ENCODE data around the gene S1PR5. TPM values are rescaled to one million over a fixed set of nuclear protein-coding genes. Genes with fewer than 3 reads are reported as not detected.
A peak's percentile ranks its signal among the peaks of the same experiment; 100 is the strongest.

The S1PR5 gene
- total RNA-seq, 2 donors from 2014 or later: 1.2 to 5.1 TPM

GRCh38 chr19:10502524-10503001 is 14.7 kb downstream of the S1PR5 start:
- no peaks in the 10 kb centered on the region for H3K27me3 ChIP-seq (ENCODE audit: control insufficient read depth, insufficient read depth, low read length, poor library complexity, severe bottlenecking)
- H3K36me3 ChIP-seq (ENCODE audit: control insufficient read depth, insufficient read depth, low read length): peaks cover 12% of the 10 kb centered on the region
- peaks cover 3% of the 10 kb centered on the region for H3K27me3 Mint-ChIP-seq (ENCODE audit: insufficient read depth)
- H3K4me3 ChIP-seq (ENCODE audit: low read length): peak overlapping the region; percentile 90
- no peaks in the 10 kb centered on the region for H3K9me3 ChIP-seq (ENCODE audit: control insufficient read depth, low read length)
- H3K9me3 Mint-ChIP-seq: no peaks in the 10 kb centered on the region
- H3K27ac Mint-ChIP-seq: peak overlapping the region; percentile 94
- H3K9ac ChIP-seq (ENCODE audit: extremely low read depth, low read length, poor library complexity, severe bottlenecking): peak overlapping the region; percentile 94
- peaks cover 13% of the 10 kb centered on the region for H3K4me1 Mint-ChIP-seq
- TF ChIP-seq, protein P1, sequence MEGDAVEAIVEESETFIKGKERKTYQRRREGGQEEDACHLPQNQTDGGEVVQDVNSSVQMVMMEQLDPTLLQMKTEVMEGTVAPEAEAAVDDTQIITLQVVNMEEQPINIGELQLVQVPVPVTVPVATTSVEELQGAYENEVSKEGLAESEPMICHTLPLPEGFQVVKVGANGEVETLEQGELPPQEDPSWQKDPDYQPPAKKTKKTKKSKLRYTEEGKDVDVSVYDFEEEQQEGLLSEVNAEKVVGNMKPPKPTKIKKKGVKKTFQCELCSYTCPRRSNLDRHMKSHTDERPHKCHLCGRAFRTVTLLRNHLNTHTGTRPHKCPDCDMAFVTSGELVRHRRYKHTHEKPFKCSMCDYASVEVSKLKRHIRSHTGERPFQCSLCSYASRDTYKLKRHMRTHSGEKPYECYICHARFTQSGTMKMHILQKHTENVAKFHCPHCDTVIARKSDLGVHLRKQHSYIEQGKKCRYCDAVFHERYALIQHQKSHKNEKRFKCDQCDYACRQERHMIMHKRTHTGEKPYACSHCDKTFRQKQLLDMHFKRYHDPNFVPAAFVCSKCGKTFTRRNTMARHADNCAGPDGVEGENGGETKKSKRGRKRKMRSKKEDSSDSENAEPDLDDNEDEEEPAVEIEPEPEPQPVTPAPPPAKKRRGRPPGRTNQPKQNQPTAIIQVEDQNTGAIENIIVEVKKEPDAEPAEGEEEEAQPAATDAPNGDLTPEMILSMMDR (conservative IDR thresholded peaks at IDR 0.05): no peak
- peaks cover 20% of the 10 kb centered on the region for H3K36me3 Mint-ChIP-seq (ENCODE audit: low read depth)
- peak overlapping the region; percentile 80 for H3K4me3 Mint-ChIP-seq
- DNase-seq: peak; percentile 96
- peak overlapping the region; percentile 91 for H3K27ac ChIP-seq (ENCODE audit: low read depth, low read length)
- 0% methylated on average over 12 to 65 of the region's 65 CpGs for WGBS, 2 experiments (ENCODE audit: insufficient coverage in 1 of 2, insufficient read length in 1 of 2)
- no peaks in the 10 kb centered on the region for H3K4me1 ChIP-seq (ENCODE audit: control insufficient read depth, insufficient read depth, low read length)

GRCh38 chr19:10501971-10502523 is 15.2 kb downstream of the S1PR5 start:
- Histone ChIP-seq H3K27me3 (ENCODE audit: control insufficient read depth, insufficient read depth, low read length, poor library complexity, severe bottlenecking) (no peaks in the 10 kb centered on the region), H3K4me3 (ENCODE audit: low read length) (peak overlapping the region; percentile 90), H3K27ac (ENCODE audit: low read depth, low read length) (peak overlapping the region; percentile 91), H3K36me3 (ENCODE audit: control insufficient read depth, insufficient read depth, low read length) (peaks cover 17% of the 10 kb centered on the region), H3K9me3 (ENCODE audit: control insufficient read depth, low read length) (no peaks in the 10 kb centered on the region), H3K4me1 (ENCODE audit: control insufficient read depth, insufficient read depth, low read length) (no peaks in the 10 kb centered on the region), H3K9ac (ENCODE audit: extremely low read depth, low read length, poor library complexity, severe bottlenecking) (peak overlapping the region; percentile 94)
- H3K27me3 Mint-ChIP-seq (ENCODE audit: insufficient read depth): peaks cover 3% of the 10 kb centered on the region
- H3K9me3 Mint-ChIP-seq: no peaks in the 10 kb centered on the region
- H3K36me3 Mint-ChIP-seq (ENCODE audit: low read depth): peaks cover 24% of the 10 kb centered on the region
- DNase-seq: peak; percentile 75
- 8 to 17% methylated on average over 3 to 35 of the region's 35 CpGs for WGBS, 2 experiments (ENCODE audit: insufficient coverage in 1 of 2, insufficient read length in 1 of 2)
- H3K4me3 Mint-ChIP-seq: peak overlapping the region; percentile 80
- TF ChIP-seq, protein P1 (conservative IDR thresholded peaks at IDR 0.05): no peak
- H3K4me1 Mint-ChIP-seq: peaks cover 13% of the 10 kb centered on the region
- H3K27ac Mint-ChIP-seq: peak overlapping the region; percentile 94

DNA sequence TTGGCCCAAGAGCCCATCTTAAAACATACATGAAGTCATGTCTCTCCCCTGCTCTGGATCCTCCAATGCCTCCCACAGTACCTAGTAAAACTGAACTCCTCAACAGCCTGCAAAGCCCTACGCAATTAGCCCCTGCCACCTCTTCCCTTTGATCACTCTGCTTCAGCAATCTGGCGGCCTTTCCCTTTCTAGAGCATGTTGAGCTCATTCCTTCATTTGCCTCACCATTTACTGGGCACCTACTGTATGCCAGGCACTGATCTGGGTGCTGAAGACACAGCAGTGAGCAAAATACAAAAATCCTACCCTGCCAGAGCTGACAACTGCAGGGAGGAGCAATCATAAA is 17.0 kb downstream of the S1PR5 start:
- Histone ChIP-seq H3K36me3 (ENCODE audit: control insufficient read depth, insufficient read depth, low read length) (peaks cover 26% of the 10 kb centered on the region), H3K4me3 (ENCODE audit: low read length) (no peak overlapping the region), H3K9me3 (ENCODE audit: control insufficient read depth, low read length) (no peaks in the 10 kb centered on the region), H3K27me3 (ENCODE audit: control insufficient read depth, insufficient read depth, low read length, poor library complexity, severe bottlenecking) (no peaks in the 10 kb centered on the region), H3K9ac (ENCODE audit: extremely low read depth, low read length, poor library complexity, severe bottlenecking) (no peak overlapping the region), H3K27ac (ENCODE audit: low read depth, low read length) (no peak overlapping the region), H3K4me1 (ENCODE audit: control insufficient read depth, insufficient read depth, low read length) (no peaks in the 10 kb centered on the region)
- DNase-seq: no peak
- Mint-ChIP-seq H3K4me1 (peaks cover 13% of the 10 kb centered on the region), H3K27me3 (ENCODE audit: insufficient read depth) (no peaks in the 10 kb centered on the region), H3K9me3 (no peaks in the 10 kb centered on the region), H3K36me3 (ENCODE audit: low read depth) (peaks cover 32% of the 10 kb centered on the region), H3K4me3 (peak overlapping the region; percentile 80), H3K27ac (peak overlapping the region; percentile 90)
- 87 to 100% methylated on average over 2 of the region's 2 CpGs for WGBS, 2 experiments (ENCODE audit: insufficient coverage in 1 of 2, insufficient read length in 1 of 2)
- TF ChIP-seq, protein P1 (conservative IDR thresholded peaks at IDR 0.05): no peak
